ENCODE measurements around the gene COX5A.

- TF ChIP-seq CTCF (IDR thresholded peaks at IDR 0.05; ENCODE audit: low read depth, low read length) (no peak), MAX (IDR thresholded peaks at IDR 0.05; ENCODE audit: low read depth, low read length) (no peak), POLR2A (IDR thresholded peaks at IDR 0.05; ENCODE audit: extremely low read depth, insufficient read length) (no peak), MYC (IDR thresholded peaks at IDR 0.05; ENCODE audit: low read depth, low read length) (no peak)
Measured at GRCh38 chr15:74893627-74894026, 44.2 kb downstream of the COX5A start.

All from NB4 (cell line).